ENCODE data around the gene C1orf167. TPM values are rescaled to one million over a fixed set of nuclear protein-coding genes. Genes with fewer than 3 reads are reported as not detected.

Gene C1orf167
- total and polyA plus RNA-seq, 2 donors (not counting 1 experiment from before 2014, with no cell fraction given) = not detected

DNA sequence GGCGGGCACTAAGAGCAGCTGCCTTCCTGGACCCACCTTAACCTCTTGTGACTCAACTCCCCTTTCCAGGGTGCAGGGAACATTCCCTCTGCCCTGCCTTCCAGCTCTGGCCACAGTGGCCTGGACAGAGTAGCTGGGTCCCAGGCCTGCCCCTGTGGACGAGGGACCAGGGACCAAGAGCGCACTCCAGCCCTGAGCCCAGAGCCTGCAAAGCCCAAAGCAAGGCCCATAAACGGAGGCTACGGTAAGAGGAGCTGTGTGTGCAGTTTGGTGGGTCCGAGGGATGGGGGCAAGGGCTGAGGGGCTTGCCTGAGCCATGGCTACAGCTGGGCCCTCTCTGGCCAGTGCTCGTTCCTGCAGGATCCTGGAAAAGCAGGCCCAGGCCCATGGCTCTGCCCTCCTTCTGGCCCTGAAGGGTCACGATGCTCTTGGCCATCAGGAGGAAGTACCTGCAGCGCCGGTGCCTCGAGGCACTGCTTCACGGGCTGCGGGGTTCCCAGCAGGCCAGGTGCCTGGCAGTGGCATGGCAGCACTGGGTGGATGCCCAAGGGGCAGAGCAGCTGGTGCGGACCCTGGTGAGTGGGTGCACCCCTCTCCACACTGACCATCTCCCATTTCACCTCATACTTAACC lies 25.9 kb downstream of the C1orf167 start:
- Histone ChIP-seq H4K20me1 (ENCODE audit: control insufficient read depth, insufficient read depth, low read length, poor library complexity, severe bottlenecking) (peaks cover 4% of the 10 kb centered on the region), H3K27me3 (replicated peaks in 1 of 4; ENCODE audit: control extremely low read depth in 1 of 4, control insufficient read depth in 3 of 4, insufficient read depth in 4 of 4, low read length in 3 of 4) (no peaks in the 10 kb centered on the region), H3K4me1 (ENCODE audit: control insufficient read depth in 2 of 2, insufficient read depth in 2 of 2, low read length in 2 of 2) (peaks cover 19 to 32% of the 10 kb centered on the region in 2 donors), H3K27ac (ENCODE audit: low read length in 2 of 2) (no peak overlapping the region), H3K9me3 (ENCODE audit: control extremely low read depth in 1 of 3, control insufficient read depth in 2 of 3, insufficient read depth in 1 of 3, low read length in 2 of 3) (no peaks in the 10 kb centered on the region), H3K9ac (ENCODE audit: low read length) (no peak overlapping the region), H3K36me3 (replicated peaks in 1 of 2; ENCODE audit: control extremely low read depth in 1 of 2, control insufficient read depth in 1 of 2, extremely low read depth in 1 of 2, insufficient read depth in 2 of 2, low read length in 1 of 2) (peaks cover 0 to 34% of the 10 kb centered on the region in 2 experiments), H2AFZ (ENCODE audit: insufficient read depth, low read depth, low read length, poor library complexity, severe bottlenecking) (no peak overlapping the region), H3K4me2 (replicated peaks; ENCODE audit: low read depth, low read length, poor library complexity, severe bottlenecking) (no peak overlapping the region), H3K4me3 (ENCODE audit: control extremely low read depth in 1 of 5, extremely low read depth in 1 of 5, insufficient read depth in 1 of 5, low read depth in 2 of 5, low read length in 4 of 5) (no peak overlapping the region), H3K79me2 (ENCODE audit: control insufficient read depth, insufficient read depth, low read length) (no peaks in the 10 kb centered on the region)
- Mint-ChIP-seq H3K4me1 (peaks cover 39% of the 10 kb centered on the region), H3K27me3 (no peaks in the 10 kb centered on the region), H3K4me3 (no peak overlapping the region), H3K9me3 (ENCODE audit: insufficient read depth) (no peaks in the 10 kb centered on the region), H3K27ac (no peak overlapping the region)
- ChIA-PET CTCF (interaction anchor here (0.8 to 3.9 kb wide), 5 partner anchors 10 to 105 kb away, joined by 3 to 26 read pairs (median 3); no protein-coding TSS in a partner anchor), POLR2A (no interaction called here)
- no peak for ATAC-seq (ENCODE audit: low read depth)
- TF ChIP-seq, protein P1, sequence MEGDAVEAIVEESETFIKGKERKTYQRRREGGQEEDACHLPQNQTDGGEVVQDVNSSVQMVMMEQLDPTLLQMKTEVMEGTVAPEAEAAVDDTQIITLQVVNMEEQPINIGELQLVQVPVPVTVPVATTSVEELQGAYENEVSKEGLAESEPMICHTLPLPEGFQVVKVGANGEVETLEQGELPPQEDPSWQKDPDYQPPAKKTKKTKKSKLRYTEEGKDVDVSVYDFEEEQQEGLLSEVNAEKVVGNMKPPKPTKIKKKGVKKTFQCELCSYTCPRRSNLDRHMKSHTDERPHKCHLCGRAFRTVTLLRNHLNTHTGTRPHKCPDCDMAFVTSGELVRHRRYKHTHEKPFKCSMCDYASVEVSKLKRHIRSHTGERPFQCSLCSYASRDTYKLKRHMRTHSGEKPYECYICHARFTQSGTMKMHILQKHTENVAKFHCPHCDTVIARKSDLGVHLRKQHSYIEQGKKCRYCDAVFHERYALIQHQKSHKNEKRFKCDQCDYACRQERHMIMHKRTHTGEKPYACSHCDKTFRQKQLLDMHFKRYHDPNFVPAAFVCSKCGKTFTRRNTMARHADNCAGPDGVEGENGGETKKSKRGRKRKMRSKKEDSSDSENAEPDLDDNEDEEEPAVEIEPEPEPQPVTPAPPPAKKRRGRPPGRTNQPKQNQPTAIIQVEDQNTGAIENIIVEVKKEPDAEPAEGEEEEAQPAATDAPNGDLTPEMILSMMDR (IDR thresholded peaks at IDR 0.05) = no peak
- TF ChIP-seq EZH2 (IDR thresholded peaks at IDR 0.05; ENCODE audit: borderline replicate concordance, insufficient read depth, low read depth, low read length, poor library complexity, severe bottlenecking) = no peak
- no peak for DNase-seq
- 94% methylated on average over 12 of the region's 14 CpGs for WGBS (ENCODE audit: insufficient coverage)
- intact Hi-C loops (cut with micrococcal nuclease) = no loop called here

DNA sequence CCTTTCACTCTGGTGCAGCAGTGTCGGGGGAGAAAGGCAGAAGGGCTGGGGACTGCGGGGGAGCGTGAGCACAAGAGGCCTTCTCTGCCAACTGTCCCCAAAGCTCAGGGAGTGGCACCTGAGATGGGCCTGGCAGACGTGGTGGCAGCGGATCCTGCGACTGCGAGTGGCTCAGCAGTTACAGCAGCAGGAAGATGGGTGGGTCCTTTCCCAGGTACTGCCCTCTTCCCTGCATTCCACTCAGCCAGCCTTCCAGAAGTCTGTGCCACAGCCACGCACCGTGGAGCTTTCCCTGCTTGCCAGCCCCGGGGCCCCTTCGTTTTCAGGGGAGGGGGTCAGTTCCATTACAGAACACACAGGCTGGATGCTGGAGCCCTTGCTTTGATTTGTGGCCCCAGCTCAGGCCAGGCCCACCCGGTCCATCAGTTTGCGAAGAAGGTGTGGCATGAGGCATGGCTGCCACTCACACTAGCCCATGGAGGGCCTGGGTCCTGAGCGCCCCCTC lies 26.6 kb downstream of the C1orf167 start:
- Histone ChIP-seq H3K4me2 (replicated peaks; ENCODE audit: low read depth, low read length, poor library complexity, severe bottlenecking) (no peak overlapping the region), H3K9ac (ENCODE audit: low read length) (no peak overlapping the region), H3K4me1 (ENCODE audit: control insufficient read depth in 2 of 2, insufficient read depth in 2 of 2, low read length in 2 of 2) (peaks cover 19 to 32% of the 10 kb centered on the region in 2 donors), H2AFZ (ENCODE audit: insufficient read depth, low read depth, low read length, poor library complexity, severe bottlenecking) (no peak overlapping the region), H3K9me3 (ENCODE audit: control extremely low read depth in 1 of 3, control insufficient read depth in 2 of 3, insufficient read depth in 1 of 3, low read length in 2 of 3) (no peaks in the 10 kb centered on the region), H3K36me3 (replicated peaks in 1 of 2; ENCODE audit: control extremely low read depth in 1 of 2, control insufficient read depth in 1 of 2, extremely low read depth in 1 of 2, insufficient read depth in 2 of 2, low read length in 1 of 2) (peaks cover 0 to 37% of the 10 kb centered on the region in 2 experiments), H3K79me2 (ENCODE audit: control insufficient read depth, insufficient read depth, low read length) (no peaks in the 10 kb centered on the region), H3K27ac (ENCODE audit: low read length in 2 of 2) (no peak overlapping the region), H4K20me1 (ENCODE audit: control insufficient read depth, insufficient read depth, low read length, poor library complexity, severe bottlenecking) (peaks cover 4% of the 10 kb centered on the region), H3K27me3 (replicated peaks in 1 of 4; ENCODE audit: control extremely low read depth in 1 of 4, control insufficient read depth in 3 of 4, insufficient read depth in 4 of 4, low read length in 3 of 4) (no peaks in the 10 kb centered on the region), H3K4me3 (ENCODE audit: control extremely low read depth in 1 of 5, extremely low read depth in 1 of 5, insufficient read depth in 1 of 5, low read depth in 2 of 5, low read length in 4 of 5) (no peak overlapping the region)
- intact Hi-C loops (cut with micrococcal nuclease) = no loop called here
- Mint-ChIP-seq H3K4me1 (peaks cover 38% of the 10 kb centered on the region), H3K4me3 (no peak overlapping the region), H3K27me3 (no peaks in the 10 kb centered on the region), H3K27ac (no peak overlapping the region), H3K9me3 (ENCODE audit: insufficient read depth) (no peaks in the 10 kb centered on the region)
- TF ChIP-seq EZH2 (IDR thresholded peaks at IDR 0.05; ENCODE audit: borderline replicate concordance, insufficient read depth, low read depth, low read length, poor library complexity, severe bottlenecking) = no peak
- TF ChIP-seq, protein P1 (IDR thresholded peaks at IDR 0.05) = no peak
- 94% methylated on average over 13 of the region's 14 CpGs for WGBS (ENCODE audit: insufficient coverage)
- ATAC-seq (ENCODE audit: low read depth) = no peak
- no peak for DNase-seq
- POLR2A ChIA-PET = no interaction called here
- CTCF ChIA-PET = interaction anchor here (1.0 to 2.5 kb wide), 2 partner anchors 10 to 50 kb away, joined by 3 to 8 read pairs; no protein-coding TSS in a partner anchor
